GM12874 (cell line): Measurements from ENCODE around the gene COG7.

ENCODE experiments used
- CTCF ChIP-seq: IDR thresholded peaks from 2 replicates; pipeline ENCODE4 v1.5.1; 2011; ENCODE audit warnings: low read depth, mild to moderate bottlenecking, control low read depth, low read length, moderate library complexity; ENCODE audit not compliant: insufficient read depth

COG7 gene

GRCh38 chr16:23387666-23388065 is 65.3 kb downstream of the COG7 start:
- TF ChIP-seq CTCF, result no peak

- TF ChIP-seq CTCF, result no peak
Measured at GRCh38 chr16:23385441-23385840, 67.5 kb downstream of the COG7 start.

GRCh38 chr16:23384878-23385277 is 68.1 kb downstream of the COG7 start:
- TF ChIP-seq CTCF, result no peak

DNA sequence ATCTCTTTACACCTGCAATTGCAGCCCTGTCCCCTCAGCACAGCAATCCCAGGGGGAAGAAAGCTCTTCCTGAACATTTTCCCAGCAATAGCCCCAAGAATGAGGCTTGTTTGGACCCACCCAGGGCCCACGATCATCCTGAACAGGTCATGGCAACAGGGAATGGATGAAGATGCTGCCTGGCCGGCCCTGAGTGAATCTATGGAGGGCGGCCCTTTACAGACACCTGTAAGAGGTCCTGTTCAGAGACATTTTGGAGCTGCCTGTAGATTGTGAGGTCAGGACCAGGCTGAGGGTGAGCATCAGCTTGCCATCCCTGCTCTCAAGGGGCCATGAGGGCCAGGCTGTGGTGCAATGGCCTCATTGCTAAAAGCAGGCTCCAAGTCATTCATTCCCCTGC is 69.1 kb downstream of the COG7 start:
- TF ChIP-seq CTCF, result no peak

GRCh38 chr16:23382279-23382678 is 70.7 kb downstream of the COG7 start:
- no peak for TF ChIP-seq CTCF

DNA sequence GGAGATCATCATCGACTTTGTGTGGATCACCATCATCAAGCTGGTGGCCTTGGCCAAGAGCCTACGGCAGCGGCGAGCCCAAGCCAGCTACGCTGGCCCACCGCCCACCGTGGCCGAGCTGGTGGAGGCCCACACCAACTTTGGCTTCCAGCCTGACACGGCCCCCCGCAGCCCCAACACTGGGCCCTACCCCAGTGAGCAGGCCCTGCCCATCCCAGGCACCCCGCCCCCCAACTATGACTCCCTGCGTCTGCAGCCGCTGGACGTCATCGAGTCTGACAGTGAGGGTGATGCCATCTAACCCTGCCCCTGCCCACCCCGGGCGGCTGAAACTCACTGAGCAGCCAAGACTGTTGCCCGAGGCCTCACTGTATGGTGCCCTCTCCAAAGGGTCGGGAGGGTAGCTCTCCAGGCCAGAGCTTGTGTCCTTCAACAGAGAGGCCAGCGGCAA is 72.5 kb downstream of the COG7 start:
- no peak for TF ChIP-seq CTCF

DNA sequence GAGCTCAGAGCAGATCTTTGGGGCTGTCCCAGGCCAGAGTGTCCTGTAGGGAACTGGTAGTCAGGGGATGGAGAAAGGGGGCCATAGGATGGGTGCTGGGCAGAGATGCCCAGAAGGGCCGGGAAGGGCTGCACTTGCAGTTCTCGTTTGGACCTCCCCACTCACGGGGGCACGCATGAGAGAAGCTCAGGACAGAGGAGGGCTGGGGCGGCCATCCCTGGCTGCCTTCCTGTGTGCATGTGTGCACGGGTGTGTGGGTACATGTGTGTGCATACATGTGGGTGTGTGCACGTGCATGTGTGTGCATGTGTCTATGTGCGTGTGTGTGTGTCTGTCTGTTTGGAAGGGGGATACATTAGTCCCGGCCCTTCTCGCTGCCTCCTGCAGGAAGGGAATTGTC is 73.3 kb downstream of the COG7 start:
- no peak for TF ChIP-seq CTCF

DNA sequence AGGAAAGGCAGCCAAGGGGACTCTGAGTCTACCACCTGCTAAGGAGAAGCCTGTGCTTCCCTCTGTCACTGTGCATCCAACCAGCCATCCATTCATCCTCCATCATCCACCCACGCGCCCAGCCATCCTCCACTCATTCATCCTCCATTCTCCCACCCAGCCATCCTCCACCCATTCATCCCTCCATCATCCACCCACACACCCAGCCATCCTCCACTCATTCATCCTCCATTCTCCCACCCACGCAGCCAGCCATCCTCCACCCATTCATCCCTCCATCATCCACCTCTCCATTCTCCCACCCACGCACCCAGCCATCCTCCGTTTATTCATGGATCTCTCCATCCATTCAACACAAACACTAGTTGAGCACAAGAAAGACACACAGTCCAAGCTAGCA is 74.1 kb downstream of the COG7 start:
- no peak for TF ChIP-seq CTCF
